Measurements from ENCODE around the gene PPTC7.
"Not testable (repeated sequence)": the region's sequence is repeated elsewhere in the genome, so short reads cannot be mapped to it uniquely, and the experiment has no call there.

PPTC7 gene

GRCh38 chr12:110534811-110535210 lies 48.3 kb downstream of the PPTC7 start:
- no peak for DNase-seq (ENCODE audit: low spot score)

- DNase-seq (ENCODE audit: low spot score) = no peak
Observed at GRCh38 chr12:110533607-110534006, 49.5 kb downstream of the PPTC7 start.

GRCh38 chr12:110532644-110533043 lies 50.5 kb downstream of the PPTC7 start:
- DNase-seq (ENCODE audit: low spot score) = no peak

GRCh38 chr12:110531741-110532333 lies 51.3 kb downstream of the PPTC7 start:
- DNase-seq (ENCODE audit: low spot score) = no peak

- no peak for DNase-seq (ENCODE audit: low spot score)
Observed at GRCh38 chr12:110530511-110530910, 52.6 kb downstream of the PPTC7 start.

- no peak for DNase-seq (ENCODE audit: low spot score)
Observed at GRCh38 chr12:110528277-110528839, 54.8 kb downstream of the PPTC7 start.

GRCh38 chr12:110520876-110521712 lies 62.0 kb downstream of the PPTC7 start:
- DNase-seq (ENCODE audit: low spot score) = not testable (repeated sequence)

- not testable (repeated sequence) for DNase-seq (ENCODE audit: low spot score)
Observed at GRCh38 chr12:110518014-110518413, 65.1 kb downstream of the PPTC7 start.

GRCh38 chr12:110516995-110517394 lies 66.1 kb downstream of the PPTC7 start:
- no peak for DNase-seq (ENCODE audit: low spot score)

- DNase-seq (ENCODE audit: low spot score) = no peak
Observed at GRCh38 chr12:110514363-110514762, 68.8 kb downstream of the PPTC7 start.

GRCh38 chr12:110513842-110514241 lies 69.3 kb downstream of the PPTC7 start:
- no peak for DNase-seq (ENCODE audit: low spot score)

GRCh38 chr12:110508071-110508586 lies 75.0 kb downstream of the PPTC7 start:
- no peak for DNase-seq (ENCODE audit: low spot score)

- no peak for DNase-seq (ENCODE audit: low spot score)
Observed at GRCh38 chr12:110505332-110505731, 77.8 kb downstream of the PPTC7 start.

GRCh38 chr12:110503432-110503831 lies 79.7 kb downstream of the PPTC7 start:
- no peak for DNase-seq (ENCODE audit: low spot score)

- DNase-seq (ENCODE audit: low spot score) = peak; percentile 99
Observed at GRCh38 chr12:110501752-110502738, 81.1 kb downstream of the PPTC7 start, which contains the start of the genes RAD9B and VPS29. Gene RAD9B (plus strand): TSS chr12:110502331. CDS start chr12:110502338, 7 bp downstream. Gene VPS29 (minus strand): TSS chr12:110502111. CDS start chr12:110502051, 60 bp downstream.

GRCh38 chr12:110501399-110501751 lies 81.7 kb downstream of the PPTC7 start:
- DNase-seq (ENCODE audit: low spot score) = peak; percentile 64

GRCh38 chr12:110498984-110499706 lies 84.0 kb downstream of the PPTC7 start:
- DNase-seq (ENCODE audit: low spot score) = no peak

All from NAMALWA (cell line).